ENCODE measurements around the gene GIGYF2. TPM values are rescaled to one million over a fixed set of nuclear protein-coding genes. Genes with fewer than 3 reads are reported as not detected.

The GIGYF2 gene
- total RNA-seq, 1 experiment from 2014 or later = 60.6 TPM

GRCh38 chr2:232859385-232859916, 162.3 kb downstream of the GIGYF2 start (continued):
- TF ChIP-seq CTCF (IDR thresholded peaks at IDR 0.05 in 2 of 3, conservative IDR thresholded peaks at IDR 0.05 in 1 of 3; ENCODE audit: borderline replicate concordance in 1 of 3, insufficient read depth in 1 of 3, low read depth in 2 of 3, low read length in 2 of 3) = no peak
- TF ChIP-seq SP1 (IDR thresholded peaks at IDR 0.05; ENCODE audit: low read depth) = no peak
- no peak for TF ChIP-seq EZH2 (IDR thresholded peaks at IDR 0.05)
- TF ChIP-seq CEBPB (IDR thresholded peaks at IDR 0.05; ENCODE audit: low read depth) = no peak
- no peak for TF ChIP-seq POLR2AphosphoS5 (IDR thresholded peaks at IDR 0.05; ENCODE audit: low read depth, low read length)
- no peak for TF ChIP-seq JUND (IDR thresholded peaks at IDR 0.05)
- no peak for TF ChIP-seq REST (IDR thresholded peaks at IDR 0.05; ENCODE audit: low read depth)

- Histone ChIP-seq H3K4me3 (replicated peaks in 1 of 2; ENCODE audit: low read depth in 1 of 2, low read length in 2 of 2) (no peak overlapping the region), H3K27me3 (ENCODE audit: insufficient read depth, low read length) (no peaks in the 10 kb centered on the region), H3K4me1 (ENCODE audit: control insufficient read depth in 1 of 2, insufficient read depth in 2 of 2, low read length in 2 of 2) (peaks cover 15 to 21% of the 10 kb centered on the region in 2 experiments), H3K79me2 (ENCODE audit: insufficient read depth, low read length) (no peaks in the 10 kb centered on the region), H3K4me2 (ENCODE audit: low read length) (no peak overlapping the region), H3K36me3 (ENCODE audit: control insufficient read depth in 1 of 2, insufficient read depth in 2 of 2, low read length in 2 of 2) (peaks cover 12 to 20% of the 10 kb centered on the region in 2 experiments; a peak in 2 of 4 replicates), H2AFZ (ENCODE audit: low read depth, low read length, poor library complexity, severe bottlenecking) (no peak overlapping the region), H3K9me3 (ENCODE audit: control insufficient read depth in 1 of 2, insufficient read depth in 1 of 2, low read depth in 1 of 2, low read length in 2 of 2) (no peaks in the 10 kb centered on the region), H3K27ac (ENCODE audit: low read depth, low read length) (no peak overlapping the region), H3K9me2 (ENCODE audit: insufficient read depth) (no peaks in the 10 kb centered on the region), H4K20me1 (ENCODE audit: insufficient read depth) (no peaks in the 10 kb centered on the region; the same call in 1 of the 2 replicates), H3K9ac (ENCODE audit: low read length) (no peak overlapping the region)
- CTCF ChIA-PET = interaction anchor here (2.1 kb wide), 1 partner anchor 168 kb away, joined by 7 read pairs; no protein-coding TSS in a partner anchor
- TF ChIP-seq ZBTB33 (IDR thresholded peaks at IDR 0.05; ENCODE audit: extremely low read depth, insufficient replicate concordance, low read length) (no peak), FOSL1 (IDR thresholded peaks at IDR 0.05; ENCODE audit: low read depth) (no peak), CBX3 (IDR thresholded peaks at IDR 0.05; ENCODE audit: low read depth) (no peak), EZH2 (IDR thresholded peaks at IDR 0.05) (no peak), JUND (IDR thresholded peaks at IDR 0.05) (peak; percentile 25), RAD21 (IDR thresholded peaks at IDR 0.05; ENCODE audit: low read depth) (no peak), SP1 (IDR thresholded peaks at IDR 0.05; ENCODE audit: low read depth) (no peak), ZFX (IDR thresholded peaks at IDR 0.05) (no peak), ATF3 (IDR thresholded peaks at IDR 0.05) (peak; percentile 37; the same call in 1 of the 2 replicates), TCF7L2 (IDR thresholded peaks at IDR 0.05; ENCODE audit: borderline replicate concordance, extremely low read depth, insufficient read depth, insufficient read length) (no peak)
- intact Hi-C loops (cut with micrococcal nuclease) = no loop called here
- BruUV-seq (replicated peaks) = no TSS peak
- RAD21 ChIA-PET (ENCODE audit: low non-redundant PET in 1 of 2, low total read pairs in 2 of 2, uncharacterized antibody in 2 of 2, unreplicated experiment in 2 of 2) = no interaction called here
- DNase-seq (ENCODE audit: low read depth, low spot score) (no peak), ATAC-seq (no peak)
- POLR2A ChIA-PET = no interaction called here
Observed at GRCh38 chr2:232860593-232861241, 163.6 kb downstream of the GIGYF2 start.

All from HCT116 (cell line).